IPS-18a (cell line): ENCODE results near the gene ACTR8.

Experiments
- H3K27ac ChIP-seq: one replicate; pipeline ENCODE4 v1.5.1; 2013; ENCODE audit warnings: low read length
- H3K27me3 ChIP-seq: one replicate; pipeline ENCODE4 v1.6.1; 2013; ENCODE audit warnings: mild to moderate bottlenecking, low read length; ENCODE audit not compliant: control insufficient read depth, insufficient read depth
- H3K36me3 ChIP-seq: one replicate; pipeline ENCODE4 v1.6.1; 2013; ENCODE audit warnings: low read depth, low read length; ENCODE audit not compliant: control insufficient read depth
- H3K4me1 ChIP-seq: one replicate; pipeline ENCODE4 v1.6.1; 2013; ENCODE audit warnings: low read depth, low read length; ENCODE audit not compliant: control insufficient read depth
- H3K4me3 ChIP-seq: one replicate; pipeline ENCODE4 v1.5.1; 2013; ENCODE audit warnings: low read length
- H3K9ac ChIP-seq: one replicate; pipeline ENCODE4 v1.6.1; 2013; ENCODE audit warnings: mild to moderate bottlenecking, low read length, moderate library complexity
- H3K9me3 ChIP-seq: one replicate; pipeline ENCODE4 v1.6.1; 2013; ENCODE audit warnings: low read depth, low read length; ENCODE audit not compliant: control insufficient read depth

ACTR8 gene

DNA sequence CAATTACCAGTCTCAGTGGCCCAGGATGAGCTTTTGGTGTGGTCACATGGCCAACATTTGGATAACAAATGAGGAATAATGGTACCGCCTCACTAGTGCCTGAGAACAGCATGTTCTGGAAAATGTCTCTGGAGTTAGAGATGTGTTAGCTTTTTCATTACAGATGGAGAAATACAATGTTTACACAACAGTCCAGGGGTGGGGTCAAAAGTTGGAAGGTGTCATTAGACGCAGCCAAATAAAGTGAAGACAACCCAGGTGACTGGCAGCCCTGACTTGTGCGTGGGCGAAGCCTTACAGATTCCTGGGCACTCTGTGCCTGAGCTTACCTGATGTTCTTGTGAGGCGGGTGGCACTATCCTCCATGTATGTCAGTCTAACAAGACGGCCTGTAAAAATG lies 22.8 kb downstream of the ACTR8 start:
- Histone ChIP-seq H3K4me1 (no peaks in the 10 kb centered on the region), H3K9ac (no peak overlapping the region), H3K27me3 (no peaks in the 10 kb centered on the region), H3K9me3 (no peaks in the 10 kb centered on the region), H3K4me3 (no peak overlapping the region), H3K36me3 (peaks cover 36% of the 10 kb centered on the region), H3K27ac (no peak overlapping the region)

DNA sequence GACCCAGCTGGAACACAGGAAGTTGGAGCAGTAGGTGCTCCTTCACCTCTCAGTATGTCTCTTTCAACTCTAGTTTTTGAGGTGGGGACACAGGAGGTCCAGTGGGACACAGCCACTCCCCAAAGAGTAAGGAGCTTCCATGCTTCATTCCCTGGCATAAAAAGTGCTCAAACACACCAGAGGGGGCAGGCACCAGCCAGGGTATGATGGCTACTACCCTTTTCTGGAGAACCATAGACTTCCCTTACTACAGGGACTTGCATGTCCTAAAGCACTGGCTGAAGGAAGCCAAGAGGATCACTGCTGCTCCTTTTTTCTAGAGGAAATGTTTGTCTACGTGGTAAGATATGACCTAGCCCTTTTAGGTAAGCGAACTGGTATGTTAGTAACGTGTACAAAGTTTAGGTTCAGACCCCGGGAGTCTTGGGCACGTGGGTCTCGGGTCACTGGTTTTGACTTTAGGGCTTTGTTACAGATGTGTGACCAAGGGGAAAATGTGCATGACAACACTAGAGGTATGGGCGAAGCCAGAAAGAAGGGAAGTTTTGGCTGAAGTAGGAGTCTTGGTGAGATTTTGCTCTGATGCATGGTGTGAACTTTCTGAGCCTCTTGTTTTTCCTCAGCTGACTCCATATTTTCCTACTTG lies 23.7 kb downstream of the ACTR8 start:
- Histone ChIP-seq H3K4me3 (no peak overlapping the region), H3K9me3 (no peaks in the 10 kb centered on the region), H3K27ac (no peak overlapping the region), H3K9ac (no peak overlapping the region), H3K4me1 (no peaks in the 10 kb centered on the region), H3K27me3 (no peaks in the 10 kb centered on the region), H3K36me3 (peaks cover 37% of the 10 kb centered on the region)

GRCh38 chr3:53856964-53857363 lies 25.0 kb downstream of the ACTR8 start:
- Histone ChIP-seq H3K4me1 (no peaks in the 10 kb centered on the region), H3K4me3 (no peak overlapping the region), H3K27me3 (no peaks in the 10 kb centered on the region), H3K36me3 (peaks cover 34% of the 10 kb centered on the region), H3K27ac (no peak overlapping the region), H3K9me3 (no peaks in the 10 kb centered on the region), H3K9ac (no peak overlapping the region)

DNA sequence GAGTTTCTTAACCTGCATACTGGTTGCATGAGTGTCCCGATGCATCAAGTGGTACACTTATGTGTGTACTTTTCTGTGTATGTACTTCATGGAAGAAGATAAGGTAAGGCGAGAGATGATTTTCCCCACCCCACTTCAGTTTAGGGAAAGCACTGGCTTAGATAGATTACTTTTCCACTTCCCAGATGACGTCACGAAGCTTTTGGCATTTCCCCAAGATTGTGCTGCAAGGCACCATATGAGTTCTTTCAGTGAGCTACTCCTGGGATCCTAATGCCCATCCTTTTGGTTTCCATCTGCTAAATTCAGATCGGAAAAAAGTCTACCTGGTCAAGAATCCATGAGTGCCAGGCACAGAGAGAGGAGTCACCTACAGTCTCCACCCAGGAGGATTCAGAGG lies 31.1 kb downstream of the ACTR8 start:
- Histone ChIP-seq H3K27me3 (peaks cover 18% of the 10 kb centered on the region), H3K9ac (no peak overlapping the region), H3K9me3 (no peaks in the 10 kb centered on the region), H3K4me3 (no peak overlapping the region), H3K4me1 (peaks cover 7% of the 10 kb centered on the region), H3K36me3 (peaks cover 14% of the 10 kb centered on the region), H3K27ac (no peak overlapping the region)

DNA sequence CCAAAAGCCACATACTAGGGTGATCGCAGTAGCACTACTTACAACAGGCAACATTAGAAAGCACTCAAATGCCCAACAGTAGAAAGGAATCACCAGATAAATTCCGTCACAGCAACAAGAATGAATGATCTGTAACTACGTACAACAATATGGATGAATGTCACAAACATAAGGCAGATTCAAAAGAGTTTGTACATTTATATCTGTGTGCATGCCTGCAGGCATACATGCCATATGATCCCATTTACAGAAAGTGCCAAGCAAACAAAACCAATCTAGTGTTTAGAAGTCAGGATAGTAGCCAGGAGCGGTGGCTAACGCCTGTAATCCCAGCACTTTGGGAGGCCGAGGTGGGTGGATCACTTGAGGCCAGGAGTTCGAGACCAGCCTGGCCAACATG lies 32.0 kb downstream of the ACTR8 start:
- Histone ChIP-seq H3K9me3 (no peaks in the 10 kb centered on the region), H3K36me3 (peaks cover 14% of the 10 kb centered on the region), H3K27ac (no peak overlapping the region), H3K27me3 (peaks cover 18% of the 10 kb centered on the region), H3K9ac (no peak overlapping the region), H3K4me3 (no peak overlapping the region), H3K4me1 (peaks cover 13% of the 10 kb centered on the region)

DNA sequence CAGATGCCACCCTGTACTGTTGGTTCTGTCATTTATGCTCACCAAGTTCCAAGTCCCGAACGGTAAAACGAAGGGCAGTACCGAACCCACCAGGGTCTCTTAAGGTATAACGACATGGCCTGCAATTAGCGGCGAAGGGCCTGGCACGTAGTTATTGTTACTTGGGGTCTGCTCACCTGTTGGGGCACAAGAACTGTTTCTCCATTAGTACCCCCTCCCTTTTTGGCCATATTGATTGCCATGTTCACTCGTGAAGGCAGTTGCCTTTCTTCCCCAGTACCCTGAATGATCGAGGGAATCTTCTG lies 35.1 kb downstream of the ACTR8 start:
- H3K36me3 ChIP-seq = peaks cover 3% of the 10 kb centered on the region
- no peak overlapping the region for H3K27ac ChIP-seq
- H3K27me3 ChIP-seq = peaks cover 18% of the 10 kb centered on the region
- no peaks in the 10 kb centered on the region for H3K9me3 ChIP-seq
- H3K4me1 ChIP-seq = peaks cover 39% of the 10 kb centered on the region
- H3K4me3 ChIP-seq = peak overlapping the region; percentile 69
- no peak overlapping the region for H3K9ac ChIP-seq

DNA sequence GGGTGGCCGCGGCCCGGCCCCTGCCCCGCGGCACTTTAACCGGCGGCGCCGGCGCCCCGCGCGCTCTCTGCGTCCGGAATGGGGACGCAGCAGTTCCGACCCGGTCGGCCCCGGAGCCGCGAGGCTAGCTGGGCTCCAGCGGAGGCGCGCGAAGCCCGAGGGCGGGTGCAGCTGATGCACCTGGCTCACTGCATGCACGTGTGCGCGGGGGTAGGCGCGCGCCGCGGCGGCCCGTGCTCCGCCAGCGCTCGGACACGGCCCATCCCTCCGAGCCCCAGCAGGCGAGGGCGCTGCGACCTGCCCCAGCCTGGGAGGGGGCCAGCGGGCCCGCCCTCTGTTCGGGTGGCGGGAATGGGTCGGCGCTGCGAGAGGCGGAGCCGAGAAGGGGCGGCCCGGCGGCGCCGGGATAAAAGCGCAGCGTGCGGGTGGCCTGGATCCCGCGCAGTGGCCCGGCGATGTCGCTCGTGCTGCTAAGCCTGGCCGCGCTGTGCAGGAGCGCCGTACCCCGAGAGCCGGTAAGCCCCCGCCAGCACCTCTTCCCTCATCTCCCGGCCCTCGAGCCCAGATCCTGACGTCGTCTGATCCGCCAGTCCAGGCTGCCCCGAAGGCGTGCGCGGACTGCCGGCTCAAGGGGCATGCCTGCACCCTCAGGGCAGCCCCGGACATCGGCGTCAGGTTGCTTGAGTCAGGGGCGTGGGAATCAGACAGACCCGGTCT lies 35.7 kb downstream of the ACTR8 start, which contains the start of the genes CHDH and IL17RB:
TSS of gene CHDH (minus strand) at position 286 of the 717 bp plus-strand sequence. CDS start 22,411 bp downstream, outside the sequence.
TSS of gene IL17RB (plus strand) at position 435 of the 717 bp plus-strand sequence. CDS start at position 456, 21 bp downstream.
- peaks cover 18% of the 10 kb centered on the region for H3K27me3 ChIP-seq
- H3K4me3 ChIP-seq = peak within 1 kb of the TSS; percentile 69
- no peak within 1 kb of the TSS for H3K27ac ChIP-seq
- peaks cover 43% of the 10 kb centered on the region for H3K4me1 ChIP-seq
- peaks cover 3% of the 10 kb centered on the region for H3K36me3 ChIP-seq
- H3K9ac ChIP-seq = peak within 1 kb of the TSS; percentile 64
- no peaks in the 10 kb centered on the region for H3K9me3 ChIP-seq

DNA sequence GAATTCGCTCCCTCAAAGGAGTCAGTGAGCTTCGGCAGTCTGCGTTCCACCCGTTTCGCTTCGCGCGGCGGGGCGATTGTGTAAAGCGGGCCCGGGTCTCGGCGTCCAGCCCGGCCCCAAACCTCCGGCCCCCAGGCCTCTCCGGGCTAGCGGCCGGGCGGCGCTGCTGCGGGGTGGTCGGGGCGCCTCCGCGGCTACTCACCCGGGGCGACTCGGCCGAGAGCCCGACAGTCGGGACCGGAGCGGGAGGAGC lies 36.1 kb downstream of the ACTR8 start:
- Histone ChIP-seq H3K4me3 (peak overlapping the region; percentile 69), H3K9ac (peak overlapping the region; percentile 64), H3K36me3 (peaks cover 3% of the 10 kb centered on the region), H3K9me3 (no peaks in the 10 kb centered on the region), H3K27me3 (peaks cover 18% of the 10 kb centered on the region), H3K27ac (no peak overlapping the region), H3K4me1 (peaks cover 43% of the 10 kb centered on the region)

DNA sequence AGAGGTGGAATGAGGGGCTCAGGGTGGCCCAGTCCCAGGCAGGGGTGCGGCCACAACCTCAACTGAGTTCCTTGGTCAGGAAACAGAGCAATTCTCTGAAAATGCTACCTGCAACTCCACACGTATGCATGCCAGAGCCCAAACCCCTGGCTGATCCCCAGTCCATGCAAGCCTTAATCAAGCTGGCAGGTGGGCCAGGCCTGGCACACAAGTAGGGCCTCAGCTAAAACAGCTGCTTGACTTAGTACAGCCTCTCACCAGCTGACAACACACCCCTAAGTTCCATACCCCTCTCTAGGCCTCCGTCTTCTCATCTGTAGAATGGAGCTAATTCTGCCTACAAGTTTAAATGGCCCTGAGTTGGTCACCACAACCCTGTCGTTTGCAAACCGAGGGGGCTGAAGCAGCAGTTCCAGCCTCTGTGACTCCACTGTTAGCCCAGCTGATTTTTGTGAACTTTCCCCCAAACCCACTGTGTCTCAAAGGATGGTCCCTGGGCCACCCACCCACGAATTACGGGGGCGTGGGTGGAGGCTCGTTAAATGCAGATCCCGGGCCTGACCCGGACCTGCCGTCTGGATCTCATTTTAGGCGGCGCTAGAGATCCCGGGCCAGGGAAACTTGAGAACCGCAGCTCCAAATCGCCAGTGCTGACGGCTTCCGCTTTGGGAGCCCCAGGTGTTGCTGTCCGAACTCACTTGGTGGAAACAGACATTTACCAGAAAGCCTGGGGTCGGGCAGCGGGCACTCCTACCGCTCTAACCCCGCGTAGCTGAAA lies 36.7 kb downstream of the ACTR8 start:
- peak overlapping the region; percentile 69 for H3K4me3 ChIP-seq
- H3K4me1 ChIP-seq = peaks cover 43% of the 10 kb centered on the region
- H3K27ac ChIP-seq = no peak overlapping the region
- peaks cover 18% of the 10 kb centered on the region for H3K27me3 ChIP-seq
- H3K9ac ChIP-seq = peak overlapping the region; percentile 64
- no peaks in the 10 kb centered on the region for H3K9me3 ChIP-seq
- peaks cover 3% of the 10 kb centered on the region for H3K36me3 ChIP-seq

- Histone ChIP-seq H3K27me3 (peaks cover 18% of the 10 kb centered on the region), H3K4me1 (peaks cover 43% of the 10 kb centered on the region), H3K9ac (no peak overlapping the region), H3K27ac (no peak overlapping the region), H3K9me3 (no peaks in the 10 kb centered on the region), H3K36me3 (no peaks in the 10 kb centered on the region), H3K4me3 (peak overlapping the region; percentile 69)
Observed at GRCh38 chr3:53844262-53845102, 37.5 kb downstream of the ACTR8 start.
